HL-60 (cell line): Measurements from ENCODE around the gene OSBPL5.
A peak's percentile ranks its signal among the peaks of the same experiment; 100 is the strongest.

Experiments
- GABPA ChIP-seq: IDR thresholded peaks from 2 replicates; pipeline ENCODE4 v1.6.1; 2012; ENCODE audit warnings: low read depth
- POLR2AphosphoS5 ChIP-seq: IDR thresholded peaks from 2 replicates; pipeline ENCODE4 v1.6.1; 2012; ENCODE audit warnings: low read depth
- SPI1 ChIP-seq: IDR thresholded peaks from 2 replicates; pipeline ENCODE4 v1.6.1; 2012; ENCODE audit warnings: low read depth, mild to moderate bottlenecking, borderline replicate concordance
- TF ChIP-seq, protein P1 (sequence below): IDR thresholded peaks from one replicate; pipeline ENCODE4 v1.5.1; 2011; ENCODE audit warnings: low read length, control low read depth, inconsistent platforms; ENCODE audit not compliant: insufficient read depth
- TF ChIP-seq, protein P2 (sequence below): IDR thresholded peaks from 2 replicates; pipeline ENCODE4 v1.6.1; 2012; ENCODE audit warnings: low read depth; ENCODE audit not compliant: insufficient replicate concordance

DNA sequence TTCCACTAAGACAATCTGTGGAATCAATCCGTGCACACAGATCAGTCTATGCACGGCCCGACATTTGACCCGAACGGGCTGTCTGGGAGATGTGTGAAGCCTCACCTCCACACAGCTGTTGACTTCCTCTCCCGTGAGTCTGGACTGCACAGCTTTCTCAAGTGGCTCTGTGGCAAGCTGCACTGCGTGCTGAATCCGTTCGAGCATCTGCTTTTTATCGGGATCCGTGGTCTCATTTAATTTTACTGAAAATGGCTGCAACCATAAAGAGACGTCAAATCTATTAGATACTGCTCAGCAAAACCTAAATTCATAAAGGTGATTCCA is 127.2 kb downstream of the OSBPL5 start:
- TF ChIP-seq POLR2AphosphoS5, result no peak
- TF ChIP-seq, protein P1, sequence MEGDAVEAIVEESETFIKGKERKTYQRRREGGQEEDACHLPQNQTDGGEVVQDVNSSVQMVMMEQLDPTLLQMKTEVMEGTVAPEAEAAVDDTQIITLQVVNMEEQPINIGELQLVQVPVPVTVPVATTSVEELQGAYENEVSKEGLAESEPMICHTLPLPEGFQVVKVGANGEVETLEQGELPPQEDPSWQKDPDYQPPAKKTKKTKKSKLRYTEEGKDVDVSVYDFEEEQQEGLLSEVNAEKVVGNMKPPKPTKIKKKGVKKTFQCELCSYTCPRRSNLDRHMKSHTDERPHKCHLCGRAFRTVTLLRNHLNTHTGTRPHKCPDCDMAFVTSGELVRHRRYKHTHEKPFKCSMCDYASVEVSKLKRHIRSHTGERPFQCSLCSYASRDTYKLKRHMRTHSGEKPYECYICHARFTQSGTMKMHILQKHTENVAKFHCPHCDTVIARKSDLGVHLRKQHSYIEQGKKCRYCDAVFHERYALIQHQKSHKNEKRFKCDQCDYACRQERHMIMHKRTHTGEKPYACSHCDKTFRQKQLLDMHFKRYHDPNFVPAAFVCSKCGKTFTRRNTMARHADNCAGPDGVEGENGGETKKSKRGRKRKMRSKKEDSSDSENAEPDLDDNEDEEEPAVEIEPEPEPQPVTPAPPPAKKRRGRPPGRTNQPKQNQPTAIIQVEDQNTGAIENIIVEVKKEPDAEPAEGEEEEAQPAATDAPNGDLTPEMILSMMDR, result no peak
- TF ChIP-seq, protein P2, sequence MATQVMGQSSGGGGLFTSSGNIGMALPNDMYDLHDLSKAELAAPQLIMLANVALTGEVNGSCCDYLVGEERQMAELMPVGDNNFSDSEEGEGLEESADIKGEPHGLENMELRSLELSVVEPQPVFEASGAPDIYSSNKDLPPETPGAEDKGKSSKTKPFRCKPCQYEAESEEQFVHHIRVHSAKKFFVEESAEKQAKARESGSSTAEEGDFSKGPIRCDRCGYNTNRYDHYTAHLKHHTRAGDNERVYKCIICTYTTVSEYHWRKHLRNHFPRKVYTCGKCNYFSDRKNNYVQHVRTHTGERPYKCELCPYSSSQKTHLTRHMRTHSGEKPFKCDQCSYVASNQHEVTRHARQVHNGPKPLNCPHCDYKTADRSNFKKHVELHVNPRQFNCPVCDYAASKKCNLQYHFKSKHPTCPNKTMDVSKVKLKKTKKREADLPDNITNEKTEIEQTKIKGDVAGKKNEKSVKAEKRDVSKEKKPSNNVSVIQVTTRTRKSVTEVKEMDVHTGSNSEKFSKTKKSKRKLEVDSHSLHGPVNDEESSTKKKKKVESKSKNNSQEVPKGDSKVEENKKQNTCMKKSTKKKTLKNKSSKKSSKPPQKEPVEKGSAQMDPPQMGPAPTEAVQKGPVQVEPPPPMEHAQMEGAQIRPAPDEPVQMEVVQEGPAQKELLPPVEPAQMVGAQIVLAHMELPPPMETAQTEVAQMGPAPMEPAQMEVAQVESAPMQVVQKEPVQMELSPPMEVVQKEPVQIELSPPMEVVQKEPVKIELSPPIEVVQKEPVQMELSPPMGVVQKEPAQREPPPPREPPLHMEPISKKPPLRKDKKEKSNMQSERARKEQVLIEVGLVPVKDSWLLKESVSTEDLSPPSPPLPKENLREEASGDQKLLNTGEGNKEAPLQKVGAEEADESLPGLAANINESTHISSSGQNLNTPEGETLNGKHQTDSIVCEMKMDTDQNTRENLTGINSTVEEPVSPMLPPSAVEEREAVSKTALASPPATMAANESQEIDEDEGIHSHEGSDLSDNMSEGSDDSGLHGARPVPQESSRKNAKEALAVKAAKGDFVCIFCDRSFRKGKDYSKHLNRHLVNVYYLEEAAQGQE, result no peak
- TF ChIP-seq SPI1, result peak; percentile 51; the same call in 1 of the 2 replicates
- TF ChIP-seq GABPA, result no peak
